Activated naive CD4-positive, alpha-beta T cell treated with Interleukin-2 at 50 U/mL for 16 hours (primary cell): ENCODE data around the gene ZBTB7C.

Experiments used
- DNase-seq: peaks from one replicate; pipeline ENCODE4 v3.0.0-alpha.2; 2020

ZBTB7C gene

GRCh38 chr18:48073211-48073930 lies 335.8 kb downstream of the ZBTB7C start:
- DNase-seq: no peak

GRCh38 chr18:48072428-48073204 lies 336.6 kb downstream of the ZBTB7C start:
- DNase-seq: no peak

GRCh38 chr18:48068916-48069445 lies 340.2 kb downstream of the ZBTB7C start:
- no peak for DNase-seq

GRCh38 chr18:48066225-48066652 lies 342.9 kb downstream of the ZBTB7C start:
- DNase-seq: no peak

- no peak for DNase-seq
Measured at GRCh38 chr18:48065601-48065995, 343.6 kb downstream of the ZBTB7C start.

GRCh38 chr18:48064978-48065600 lies 344.1 kb downstream of the ZBTB7C start:
- no peak for DNase-seq

- DNase-seq: no peak
Measured at GRCh38 chr18:48061781-48062570, 347.2 kb downstream of the ZBTB7C start.

- no peak for DNase-seq
Measured at GRCh38 chr18:48060970-48061369, 348.2 kb downstream of the ZBTB7C start.

GRCh38 chr18:48060346-48060745 lies 348.8 kb downstream of the ZBTB7C start:
- DNase-seq: no peak

- no peak for DNase-seq
Measured at GRCh38 chr18:48059455-48060010, 349.6 kb downstream of the ZBTB7C start.

GRCh38 chr18:48058486-48058885 lies 350.7 kb downstream of the ZBTB7C start:
- DNase-seq: no peak

GRCh38 chr18:48057018-48057417 lies 352.2 kb downstream of the ZBTB7C start:
- DNase-seq: no peak

GRCh38 chr18:48055351-48055750 lies 353.8 kb downstream of the ZBTB7C start:
- DNase-seq: no peak

GRCh38 chr18:48053881-48054816 lies 355.0 kb downstream of the ZBTB7C start:
- no peak for DNase-seq

- DNase-seq: no peak
Measured at GRCh38 chr18:48052842-48053241, 356.3 kb downstream of the ZBTB7C start.

GRCh38 chr18:48051945-48052840 lies 357.0 kb downstream of the ZBTB7C start:
- DNase-seq: no peak

GRCh38 chr18:48050176-48050575 lies 359.0 kb downstream of the ZBTB7C start:
- DNase-seq: no peak

- DNase-seq: no peak
Measured at GRCh38 chr18:48049757-48050156, 359.4 kb downstream of the ZBTB7C start.

GRCh38 chr18:48048251-48048650 lies 360.9 kb downstream of the ZBTB7C start:
- DNase-seq: no peak

GRCh38 chr18:48046843-48047242 lies 362.3 kb downstream of the ZBTB7C start:
- no peak for DNase-seq
